Breast epithelium (tissue), 3 donors: Measurements from ENCODE around the gene POLR3C.

Experiments used
- POLR2A ChIP-seq: fragments of 450-650 bp; IDR thresholded peaks from one replicate; pipeline ENCODE4 v1.6.1; 2016; ENCODE audit warnings: antibody characterized with exemption, mild to moderate bottlenecking, moderate library complexity
- POLR2AphosphoS5 ChIP-seq, 3 donors: sonication (generic); formaldehyde crosslinking; IDR thresholded peaks; one replicate each; pipeline ENCODE4 v1.6.1; 2017; ENCODE audit warnings: antibody characterized with exemption in 3 of 3
- TF ChIP-seq, protein P1 (sequence below), 3 donors: fragments of 450-650 bp; IDR thresholded peaks; one replicate each; pipeline ENCODE4 v1.5.1; 2016 to 2017; ENCODE audit warnings: antibody characterized with exemption in 3 of 3, mild to moderate bottlenecking in 3 of 3, moderate library complexity in 3 of 3

DNA sequence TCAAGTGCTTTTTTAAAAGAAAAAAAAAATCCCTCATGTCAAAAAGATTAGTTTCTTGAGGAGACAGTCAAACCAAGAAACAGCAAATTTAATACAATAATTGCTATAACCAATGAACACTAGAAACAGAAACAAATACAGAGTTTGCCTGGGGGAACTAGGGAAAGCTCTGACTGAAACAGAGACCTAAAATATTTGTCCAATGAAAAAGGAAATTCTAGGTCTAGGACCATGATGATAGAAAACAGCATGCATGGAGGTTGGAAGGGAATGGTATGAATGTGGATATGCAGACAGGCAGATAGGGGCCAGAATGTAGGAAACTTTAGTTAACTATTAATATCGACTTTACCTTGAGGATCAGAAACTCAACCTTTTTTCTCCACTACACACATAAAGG is 31.5 kb upstream of the POLR3C start:
- no peak for TF ChIP-seq POLR2A
- TF ChIP-seq, protein P1, sequence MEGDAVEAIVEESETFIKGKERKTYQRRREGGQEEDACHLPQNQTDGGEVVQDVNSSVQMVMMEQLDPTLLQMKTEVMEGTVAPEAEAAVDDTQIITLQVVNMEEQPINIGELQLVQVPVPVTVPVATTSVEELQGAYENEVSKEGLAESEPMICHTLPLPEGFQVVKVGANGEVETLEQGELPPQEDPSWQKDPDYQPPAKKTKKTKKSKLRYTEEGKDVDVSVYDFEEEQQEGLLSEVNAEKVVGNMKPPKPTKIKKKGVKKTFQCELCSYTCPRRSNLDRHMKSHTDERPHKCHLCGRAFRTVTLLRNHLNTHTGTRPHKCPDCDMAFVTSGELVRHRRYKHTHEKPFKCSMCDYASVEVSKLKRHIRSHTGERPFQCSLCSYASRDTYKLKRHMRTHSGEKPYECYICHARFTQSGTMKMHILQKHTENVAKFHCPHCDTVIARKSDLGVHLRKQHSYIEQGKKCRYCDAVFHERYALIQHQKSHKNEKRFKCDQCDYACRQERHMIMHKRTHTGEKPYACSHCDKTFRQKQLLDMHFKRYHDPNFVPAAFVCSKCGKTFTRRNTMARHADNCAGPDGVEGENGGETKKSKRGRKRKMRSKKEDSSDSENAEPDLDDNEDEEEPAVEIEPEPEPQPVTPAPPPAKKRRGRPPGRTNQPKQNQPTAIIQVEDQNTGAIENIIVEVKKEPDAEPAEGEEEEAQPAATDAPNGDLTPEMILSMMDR (IDR thresholded peaks at IDR 0.05): no peak
- TF ChIP-seq POLR2AphosphoS5 (IDR thresholded peaks at IDR 0.05): no peak
